Renal cortical epithelial cell (primary cell): Measurements from ENCODE around the gene HLF. TPM values are rescaled to one million over a fixed set of nuclear protein-coding genes. Genes with fewer than 3 reads are reported as not detected.
A peak's percentile ranks its signal among the peaks of the same experiment; 100 is the strongest.
"Not testable (repeated sequence)": the region's sequence is repeated elsewhere in the genome, so short reads cannot be mapped to it uniquely, and the experiment has no call there.

Experiments used
- DNase-seq: peaks from one replicate; pipeline ENCODE4 v3.0.0-alpha.2; 2011; ENCODE audit warnings: low read depth
- total RNA-seq: library from RNA; depleted of rRNA; stranded (reverse); fragments of >200 nt; gene quantifications from 2 replicates; pipeline ENCODE4 v1.2.3, GENCODE V29; 2014

Gene HLF
- total RNA-seq, 1 donor from 2014 or later: 1.9 TPM

DNA sequence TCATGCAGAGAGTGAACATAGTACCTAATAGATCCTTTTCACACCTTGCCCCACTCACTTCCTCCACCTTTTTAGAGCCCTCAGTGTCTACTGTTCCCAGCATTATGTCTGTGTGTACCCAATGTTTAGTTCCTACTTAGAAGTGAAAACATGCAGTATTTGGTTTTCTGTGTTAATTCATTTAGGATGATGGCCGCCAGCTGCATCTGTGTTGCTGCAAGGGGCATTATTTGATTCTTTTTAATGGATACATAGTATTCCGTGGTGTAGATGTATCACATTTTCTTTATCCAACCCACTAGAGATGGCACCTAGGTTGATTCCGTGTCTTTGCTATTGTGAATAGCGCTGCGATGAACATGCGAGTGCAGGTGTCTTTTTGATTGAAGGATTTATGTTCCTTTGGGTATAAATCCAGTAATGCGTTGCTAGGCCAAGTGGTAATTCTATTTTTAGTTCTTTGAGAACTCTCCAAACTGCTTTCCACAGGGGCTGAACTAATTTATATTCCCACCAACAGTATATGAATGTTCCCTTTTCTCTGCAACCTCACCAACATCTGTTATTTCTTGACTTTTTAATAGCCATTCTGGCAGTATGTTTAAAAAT lies 47.1 kb downstream of the HLF start:
- DNase-seq: no peak

DNA sequence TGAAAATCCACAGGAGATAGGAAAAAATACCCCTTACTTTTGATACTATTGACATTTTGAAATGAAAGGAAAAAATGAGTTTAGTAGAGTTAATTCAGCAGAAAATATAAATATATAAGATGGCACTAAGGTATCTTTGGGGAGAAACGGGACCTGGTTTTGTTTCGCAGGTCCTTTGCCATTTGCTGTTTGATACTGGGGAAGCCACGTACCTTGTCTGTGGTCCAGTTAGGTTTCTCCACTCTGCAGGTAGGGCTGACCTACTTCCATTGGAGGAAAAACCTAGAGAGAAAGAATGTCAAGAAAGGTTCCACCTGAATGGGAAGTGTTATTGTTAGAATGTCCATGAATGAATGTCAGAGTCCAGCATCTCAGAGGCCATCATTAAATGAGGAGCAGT lies 48.1 kb downstream of the HLF start:
- DNase-seq: no peak

DNA sequence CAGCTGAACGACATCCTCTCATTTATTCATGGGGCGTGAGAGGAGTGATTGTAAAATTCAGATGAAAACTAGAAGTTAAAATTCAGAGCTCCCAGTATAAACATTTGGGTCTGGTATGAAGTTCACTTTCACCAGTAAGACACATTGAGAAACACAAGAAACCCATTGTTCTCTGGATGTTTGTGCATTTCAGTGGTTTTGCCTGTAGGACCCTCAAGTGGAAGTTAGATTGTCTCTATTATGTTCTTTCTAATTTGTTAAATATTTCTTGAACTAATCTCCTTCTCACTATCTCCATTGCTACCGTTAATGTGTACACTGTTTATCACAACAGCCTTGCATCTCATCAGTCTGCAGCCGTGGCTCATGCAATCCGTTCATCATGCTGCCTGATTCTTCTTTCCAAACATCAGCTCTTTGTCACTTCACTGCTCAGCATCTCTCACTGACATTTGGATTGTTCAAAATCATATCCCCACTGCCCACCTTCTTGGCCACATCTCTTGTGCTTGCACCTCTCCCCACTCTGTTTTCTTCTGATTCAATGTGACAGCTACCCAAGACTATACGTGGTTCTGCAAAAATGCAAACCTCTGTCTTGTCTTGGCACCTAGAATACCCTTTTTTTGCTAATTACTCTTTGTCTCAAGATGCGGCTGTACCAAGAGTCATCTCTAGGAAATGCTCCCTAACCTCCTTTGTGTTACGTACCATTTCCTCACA lies 49.5 kb downstream of the HLF start:
- no peak for DNase-seq

DNA sequence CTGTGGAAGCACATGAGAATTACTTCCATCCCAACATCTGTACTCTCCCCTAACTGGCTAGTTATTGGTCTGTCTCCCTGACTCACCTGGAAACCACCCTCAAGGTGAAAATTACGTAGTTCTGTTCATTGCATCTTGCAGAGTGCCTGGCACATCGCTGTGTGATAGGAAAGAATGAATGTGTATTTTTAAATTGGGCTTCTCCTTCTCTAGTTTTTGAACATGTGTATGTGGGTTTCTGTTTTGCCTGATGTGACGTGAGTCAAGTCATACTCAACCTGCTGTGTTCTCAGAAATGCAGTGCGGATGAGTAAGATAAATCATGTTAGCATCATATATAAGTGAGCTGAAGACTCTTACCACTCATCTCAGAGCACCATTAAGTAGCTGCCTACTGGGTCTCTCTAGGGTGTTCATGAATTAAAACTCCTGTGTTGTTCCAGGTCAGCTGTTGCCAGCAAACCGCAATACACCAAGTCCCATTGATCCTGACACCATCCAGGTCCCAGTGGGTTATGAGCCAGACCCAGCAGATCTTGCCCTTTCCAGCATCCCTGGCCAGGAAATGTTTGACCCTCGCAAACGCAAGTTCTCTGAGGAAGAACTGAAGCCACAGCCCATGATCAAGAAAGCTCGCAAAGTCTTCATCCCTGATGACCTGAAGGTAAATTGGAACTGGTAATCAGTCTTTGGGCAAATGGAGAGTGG lies 50.2 kb downstream of the HLF start:
- no peak for DNase-seq

DNA sequence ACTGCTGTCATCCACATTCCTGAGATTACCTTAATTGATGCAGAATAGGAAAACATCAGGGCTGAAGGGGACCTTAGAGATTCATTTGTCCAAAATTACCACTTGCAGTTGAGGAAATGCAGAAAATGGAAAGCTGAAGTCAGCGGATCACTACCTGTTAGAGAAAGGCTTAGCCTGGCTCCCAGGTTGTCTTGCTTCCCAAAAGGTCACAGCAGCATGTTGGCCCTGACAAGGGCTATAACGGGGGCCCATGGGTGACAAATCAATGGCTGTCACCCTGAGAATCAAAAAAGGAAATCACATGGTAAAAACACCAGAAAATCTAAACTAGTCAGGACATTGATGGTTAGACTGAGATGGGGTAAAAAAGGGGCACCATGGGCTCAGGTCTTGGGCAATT lies 51.7 kb downstream of the HLF start:
- DNase-seq: no peak

DNA sequence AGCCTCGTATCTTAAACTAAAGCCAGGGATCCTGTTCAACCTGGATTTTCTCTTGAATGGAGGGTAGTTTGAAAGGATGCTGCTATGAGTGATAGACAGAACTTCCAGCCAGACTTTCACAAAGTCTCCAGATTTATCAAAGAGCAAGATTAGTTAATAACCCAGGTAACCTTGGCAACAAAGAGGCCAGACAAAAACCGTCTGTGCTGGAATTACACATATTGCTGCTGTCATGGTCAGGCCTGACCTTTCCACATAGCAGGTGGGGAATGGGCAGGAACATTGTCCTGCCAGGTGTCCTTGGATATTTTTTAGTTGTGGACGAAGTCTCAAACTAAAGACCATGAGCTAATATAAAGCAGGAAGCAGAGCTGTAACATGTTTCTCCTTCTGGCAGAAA lies 52.5 kb downstream of the HLF start:
- no peak for DNase-seq

DNA sequence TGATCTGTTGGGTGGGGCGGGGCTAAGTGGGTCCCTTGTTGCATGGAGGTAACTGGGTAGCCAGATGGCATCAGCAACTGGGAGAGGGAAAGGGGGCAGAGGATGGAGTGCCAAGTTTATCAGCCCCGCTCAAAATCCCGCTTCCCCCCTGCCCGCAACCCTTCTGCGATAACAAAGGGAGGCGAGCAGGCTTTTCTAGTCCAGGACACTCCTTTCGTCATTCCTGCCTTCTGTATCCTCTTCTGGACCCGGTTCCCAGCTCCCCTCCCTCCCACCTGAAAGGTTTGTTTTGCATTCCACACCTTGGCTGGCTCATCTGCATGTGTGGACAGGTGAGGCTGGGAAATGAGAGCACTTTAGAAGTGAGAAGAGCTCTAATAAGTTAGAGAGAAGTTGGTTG lies 53.3 kb downstream of the HLF start:
- DNase-seq: no peak

DNA sequence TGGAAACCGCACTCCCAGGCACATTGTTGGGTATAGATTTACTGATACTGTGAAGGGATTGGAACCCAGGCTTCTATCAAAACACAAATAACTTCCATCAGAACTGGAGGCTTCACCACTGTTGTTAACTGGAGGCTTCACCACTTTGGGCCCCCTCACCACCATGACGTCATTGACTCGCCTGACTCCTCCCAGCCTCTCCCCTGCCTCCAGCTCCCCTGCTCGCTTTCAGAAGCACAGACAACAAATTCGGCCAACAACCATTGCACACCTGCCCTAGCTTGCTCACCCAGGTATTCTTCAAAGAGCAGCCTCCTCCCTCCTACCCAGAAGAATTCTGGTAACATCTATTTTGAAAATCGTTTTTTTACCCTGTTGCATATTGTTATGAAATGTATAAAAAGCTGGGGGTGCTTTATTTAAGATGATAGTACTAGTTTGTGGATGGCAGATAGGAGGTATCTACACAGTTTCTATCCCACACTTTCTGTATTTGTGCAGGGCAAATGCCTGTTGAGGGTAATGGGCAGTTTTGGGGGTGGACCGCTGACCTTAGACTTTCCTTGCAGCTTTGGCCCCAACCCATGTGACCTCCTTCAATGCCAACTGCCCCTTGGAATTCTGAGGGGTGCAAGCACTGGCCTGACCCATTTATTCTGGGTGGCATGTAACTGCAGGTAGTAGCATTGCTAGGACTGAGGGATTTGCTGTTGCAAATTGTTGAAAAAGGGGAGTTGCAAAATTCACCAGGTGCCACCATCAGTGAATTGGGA lies 54.1 kb downstream of the HLF start:
- no peak for DNase-seq

DNA sequence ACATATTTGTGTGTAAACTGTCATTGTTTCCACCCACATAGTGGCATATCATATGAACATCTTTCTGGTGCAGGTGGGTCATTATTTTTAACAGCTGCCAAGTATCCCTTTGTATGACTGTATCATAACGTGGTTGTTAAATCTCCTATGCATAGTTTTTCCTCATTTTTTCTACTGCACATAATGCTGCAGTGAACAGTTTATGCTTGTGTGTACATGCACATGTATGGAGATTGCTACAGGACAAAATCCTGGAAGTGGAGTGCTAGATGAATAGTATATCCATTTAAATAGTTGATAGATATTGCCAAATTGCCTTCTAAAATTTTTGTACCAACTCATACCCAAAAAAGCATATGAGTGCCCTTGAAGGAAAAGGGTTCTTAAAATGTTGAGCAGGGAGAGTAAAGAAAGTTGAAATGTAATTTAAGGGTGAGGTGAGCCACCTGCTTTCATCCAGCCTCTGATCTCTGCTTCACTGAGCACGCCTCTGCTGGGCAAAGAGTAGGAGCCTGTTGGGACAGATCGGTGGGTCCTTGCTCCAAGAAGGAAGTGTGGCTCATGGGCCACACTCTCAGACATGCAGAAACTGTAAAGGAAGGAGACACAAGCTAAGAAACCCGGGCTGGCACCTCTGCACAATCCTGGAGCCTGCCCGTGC lies 55.3 kb downstream of the HLF start:
- no peak for DNase-seq

DNA sequence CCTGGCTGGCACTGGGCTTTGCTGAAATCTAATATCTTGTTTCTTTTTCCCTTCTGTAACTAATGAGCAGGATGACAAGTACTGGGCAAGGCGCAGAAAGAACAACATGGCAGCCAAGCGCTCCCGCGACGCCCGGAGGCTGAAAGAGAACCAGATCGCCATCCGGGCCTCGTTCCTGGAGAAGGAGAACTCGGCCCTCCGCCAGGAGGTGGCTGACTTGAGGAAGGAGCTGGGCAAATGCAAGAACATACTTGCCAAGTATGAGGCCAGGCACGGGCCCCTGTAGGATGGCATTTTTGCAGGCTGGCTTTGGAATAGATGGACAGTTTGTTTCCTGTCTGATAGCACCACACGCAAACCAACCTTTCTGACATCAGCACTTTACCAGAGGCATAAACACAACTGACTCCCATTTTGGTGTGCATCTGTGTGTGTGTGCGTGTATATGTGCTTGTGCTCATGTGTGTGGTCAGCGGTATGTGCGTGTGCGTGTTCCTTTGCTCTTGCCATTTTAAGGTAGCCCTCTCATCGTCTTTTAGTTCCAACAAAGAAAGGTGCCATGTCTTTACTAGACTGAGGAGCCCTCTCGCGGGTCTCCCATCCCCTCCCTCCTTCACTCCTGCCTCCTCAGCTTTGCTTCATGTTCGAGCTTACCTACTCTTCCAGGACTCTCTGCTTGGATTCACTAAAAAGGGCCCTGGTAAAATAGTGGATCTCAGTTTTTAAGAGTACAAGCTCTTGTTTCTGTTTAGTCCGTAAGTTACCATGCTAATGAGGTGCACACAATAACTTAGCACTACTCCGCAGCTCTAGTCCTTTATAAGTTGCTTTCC lies 56.0 kb downstream of the HLF start:
- no peak for DNase-seq

DNA sequence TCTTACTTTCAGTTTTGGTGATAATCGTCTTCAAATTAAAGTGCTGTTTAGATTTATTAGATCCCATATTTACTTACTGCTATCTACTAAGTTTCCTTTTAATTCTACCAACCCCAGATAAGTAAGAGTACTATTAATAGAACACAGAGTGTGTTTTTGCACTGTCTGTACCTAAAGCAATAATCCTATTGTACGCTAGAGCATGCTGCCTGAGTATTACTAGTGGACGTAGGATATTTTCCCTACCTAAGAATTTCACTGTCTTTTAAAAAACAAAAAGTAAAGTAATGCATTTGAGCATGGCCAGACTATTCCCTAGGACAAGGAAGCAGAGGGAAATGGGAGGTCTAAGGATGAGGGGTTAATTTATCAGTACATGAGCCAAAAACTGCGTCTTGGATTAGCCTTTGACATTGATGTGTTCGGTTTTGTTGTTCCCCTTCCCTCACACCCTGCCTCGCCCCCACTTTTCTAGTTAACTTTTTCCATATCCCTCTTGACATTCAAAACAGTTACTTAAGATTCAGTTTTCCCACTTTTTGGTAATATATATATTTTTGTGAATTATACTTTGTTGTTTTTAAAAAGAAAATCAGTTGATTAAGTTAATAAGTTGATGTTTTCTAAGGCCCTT lies 56.8 kb downstream of the HLF start:
- DNase-seq: no peak

DNA sequence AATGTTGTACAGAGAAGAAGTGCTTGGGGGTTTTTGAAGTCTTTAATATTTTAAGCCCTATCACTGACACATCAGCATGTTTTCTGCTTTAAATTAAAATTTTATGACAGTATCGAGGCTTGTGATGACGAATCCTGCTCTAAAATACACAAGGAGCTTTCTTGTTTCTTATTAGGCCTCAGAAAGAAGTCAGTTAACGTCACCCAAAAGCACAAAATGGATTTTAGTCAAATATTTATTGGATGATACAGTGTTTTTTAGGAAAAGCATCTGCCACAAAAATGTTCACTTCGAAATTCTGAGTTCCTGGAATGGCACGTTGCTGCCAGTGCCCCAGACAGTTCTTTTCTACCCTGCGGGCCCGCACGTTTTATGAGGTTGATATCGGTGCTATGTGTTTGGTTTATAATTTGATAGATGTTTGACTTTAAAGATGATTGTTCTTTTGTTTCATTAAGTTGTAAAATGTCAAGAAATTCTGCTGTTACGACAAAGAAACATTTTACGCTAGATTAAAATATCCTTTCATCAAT lies 57.8 kb downstream of the HLF start:
- DNase-seq: no peak

DNA sequence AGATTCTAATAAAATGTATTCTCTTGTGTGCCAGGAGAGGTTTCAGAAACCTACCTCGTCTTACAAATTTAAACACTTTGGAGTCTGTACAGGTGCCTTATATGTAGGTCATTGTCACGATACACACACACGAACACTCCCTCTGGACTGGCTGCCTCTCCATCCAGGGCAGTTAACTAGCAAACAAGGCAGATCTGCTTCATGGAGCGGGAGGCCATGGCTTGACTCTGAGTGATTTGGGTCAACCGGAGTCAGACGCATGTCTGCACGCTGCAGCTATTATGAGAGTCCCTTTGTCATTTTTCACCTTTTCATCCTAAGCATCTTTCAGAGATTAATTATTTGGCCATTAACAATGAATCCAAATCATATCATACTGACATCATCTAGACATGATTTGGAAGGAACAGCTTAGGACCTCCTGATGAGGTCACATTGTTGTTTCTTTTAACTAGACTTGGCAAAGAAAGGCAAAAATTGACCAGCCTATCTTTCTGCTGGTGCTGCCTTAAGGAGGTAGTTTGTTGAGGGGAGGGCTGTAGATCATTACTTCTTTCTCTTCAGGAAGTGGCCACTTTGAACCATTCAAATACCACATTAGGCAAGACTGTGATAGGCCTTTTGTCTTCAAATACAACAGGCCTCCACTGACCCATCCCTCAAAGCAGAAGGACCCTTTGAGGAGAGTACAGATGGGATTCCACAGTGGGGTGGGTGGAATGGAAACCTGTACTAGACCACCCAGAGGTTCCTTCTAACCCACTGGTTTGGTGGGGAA lies 58.9 kb downstream of the HLF start:
- DNase-seq: no peak

DNA sequence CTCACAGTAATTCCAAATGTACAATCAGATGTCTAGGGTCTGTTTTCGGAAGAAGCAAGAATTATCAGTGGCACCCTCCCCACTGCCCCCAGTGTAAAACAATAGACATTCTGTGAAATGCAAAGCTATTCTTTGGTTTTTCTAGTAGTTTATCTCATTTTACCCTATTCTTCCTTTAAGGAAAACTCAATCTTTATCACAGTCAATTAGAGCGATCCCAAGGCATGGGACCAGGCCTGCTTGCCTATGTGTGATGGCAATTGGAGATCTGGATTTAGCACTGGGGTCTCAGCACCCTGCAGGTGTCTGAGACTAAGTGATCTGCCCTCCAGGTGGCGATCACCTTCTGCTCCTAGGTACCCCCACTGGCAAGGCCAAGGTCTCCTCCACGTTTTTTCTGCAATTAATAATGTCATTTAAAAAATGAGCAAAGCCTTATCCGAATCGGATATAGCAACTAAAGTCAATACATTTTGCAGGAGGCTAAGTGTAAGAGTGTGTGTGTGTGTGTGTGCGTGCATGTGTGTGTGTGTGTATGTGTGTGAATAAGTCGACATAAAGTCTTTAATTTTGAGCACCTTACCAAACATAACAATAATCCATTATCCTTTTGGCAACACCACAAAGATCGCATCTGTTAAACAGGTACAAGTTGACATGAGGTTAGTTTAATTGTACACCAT lies 59.7 kb downstream of the HLF start:
- DNase-seq: no peak

DNA sequence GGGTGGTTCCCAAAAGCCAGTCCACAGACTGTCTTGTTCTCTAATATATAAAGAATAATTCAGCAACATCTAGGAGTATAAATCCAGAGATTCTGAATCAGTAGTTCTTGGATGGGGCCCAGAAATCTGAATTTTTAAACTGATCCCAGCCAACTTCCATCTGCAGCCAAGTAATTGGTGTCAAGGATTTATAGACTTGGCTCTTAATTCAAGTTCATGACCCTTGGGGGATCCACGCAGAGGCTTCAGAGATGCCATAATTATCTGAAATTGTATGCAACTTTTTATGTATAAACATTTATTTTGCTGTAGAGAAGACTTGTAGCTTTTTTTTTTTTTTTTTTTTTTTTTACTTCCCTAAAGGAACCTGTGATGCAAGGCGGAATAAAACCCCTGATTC lies 60.6 kb downstream of the HLF start:
- DNase-seq: no peak

DNA sequence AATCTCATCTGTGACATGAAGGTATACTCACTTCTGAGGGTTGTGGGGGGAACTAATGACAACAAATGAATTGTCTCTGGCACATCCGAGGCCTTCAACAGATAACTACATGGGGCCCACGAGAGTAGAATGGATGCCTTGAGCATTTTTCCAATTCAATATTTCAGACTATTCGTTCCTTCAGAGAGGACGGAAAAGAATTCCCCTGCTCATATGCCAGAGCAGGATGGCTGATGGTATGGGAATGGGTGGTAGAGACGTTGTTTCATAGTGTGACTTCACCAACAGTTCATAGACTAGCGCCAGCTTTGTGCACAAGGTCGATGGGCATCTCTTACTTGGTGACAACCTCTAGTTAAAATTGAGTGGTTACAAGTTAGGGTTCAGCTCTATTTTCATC lies 61.3 kb downstream of the HLF start:
- DNase-seq: no peak

DNA sequence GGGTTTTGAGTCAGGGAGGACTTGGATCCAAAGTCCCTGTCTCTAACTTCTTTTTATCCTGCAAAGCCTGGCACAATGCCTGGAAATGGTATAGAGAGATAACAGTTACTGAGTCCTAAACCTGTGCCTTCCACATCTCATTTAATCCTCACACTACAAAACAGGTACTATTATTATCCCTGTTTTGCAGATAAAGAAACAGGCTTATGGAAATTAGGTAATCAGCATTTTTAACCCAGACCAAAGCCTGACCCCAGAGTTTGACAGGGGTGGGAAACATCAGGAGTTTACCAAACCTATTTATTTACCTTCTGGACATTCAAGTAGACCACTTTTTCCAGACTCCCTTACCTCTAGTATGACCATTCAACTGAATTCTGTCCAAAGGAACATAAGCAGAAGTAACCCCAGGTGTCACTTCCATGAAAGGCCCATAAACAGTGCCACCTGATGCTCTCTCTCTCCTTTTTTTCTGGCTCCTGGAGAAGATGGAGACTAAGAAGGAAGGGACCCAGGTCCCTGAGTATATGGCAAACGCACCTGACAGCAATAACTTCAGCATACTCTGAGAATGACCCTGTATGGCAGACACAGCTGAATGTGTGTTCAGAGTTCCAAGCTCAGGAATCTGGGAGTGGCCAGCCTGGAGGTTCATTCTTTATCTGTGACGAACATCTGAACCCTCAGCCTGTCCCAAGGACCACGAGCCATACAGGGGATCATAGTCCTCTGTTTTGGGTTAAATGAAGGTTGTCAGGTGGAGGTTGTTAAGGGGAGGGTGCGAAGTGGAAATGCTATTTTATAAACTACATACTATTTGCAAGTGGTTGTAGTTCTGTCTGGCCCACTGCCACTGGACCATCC lies 62.7 kb downstream of the HLF start:
- peak; percentile 31 for DNase-seq

DNA sequence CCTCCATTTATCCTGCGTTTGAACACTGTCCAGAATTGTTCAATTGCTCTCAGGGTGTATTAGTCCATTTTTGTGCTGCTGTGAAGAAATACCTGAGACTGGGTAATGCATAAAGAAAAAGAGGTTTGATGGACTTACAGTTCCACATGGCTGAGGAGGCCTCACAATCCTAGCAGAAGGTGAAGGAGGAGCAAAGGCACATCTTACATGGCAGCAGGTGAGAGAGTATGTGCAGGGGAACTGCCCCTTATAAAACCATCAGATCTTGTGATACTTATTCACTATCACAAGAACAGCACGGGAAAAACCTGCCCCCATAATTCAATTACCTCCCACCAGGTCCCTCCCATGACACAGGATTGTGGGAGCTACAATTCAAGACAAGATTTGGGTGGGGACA lies 63.8 kb downstream of the HLF start:
- not testable (repeated sequence) for DNase-seq
